Epithelial cell of esophagus (primary cell): ENCODE data around the gene ZBTB20.

Source experiments
- DNase-seq: peaks from one replicate; pipeline ENCODE4 v3.0.0; 2010; ENCODE audit warnings: low read depth
- H3K4me3 ChIP-seq: 2 replicates; pipeline ENCODE4 v1.5.1; 2011; ENCODE audit warnings: mild to moderate bottlenecking, low read length, control low read depth
- CTCF ChIP-seq: IDR thresholded peaks from 2 replicates; pipeline ENCODE4 v1.5.1; 2011; ENCODE audit warnings: low read depth, mild to moderate bottlenecking, low read length, control low read depth, inconsistent platforms; ENCODE audit not compliant: insufficient read depth; ENCODE audit errors: missing control alignments

The ZBTB20 gene

DNA sequence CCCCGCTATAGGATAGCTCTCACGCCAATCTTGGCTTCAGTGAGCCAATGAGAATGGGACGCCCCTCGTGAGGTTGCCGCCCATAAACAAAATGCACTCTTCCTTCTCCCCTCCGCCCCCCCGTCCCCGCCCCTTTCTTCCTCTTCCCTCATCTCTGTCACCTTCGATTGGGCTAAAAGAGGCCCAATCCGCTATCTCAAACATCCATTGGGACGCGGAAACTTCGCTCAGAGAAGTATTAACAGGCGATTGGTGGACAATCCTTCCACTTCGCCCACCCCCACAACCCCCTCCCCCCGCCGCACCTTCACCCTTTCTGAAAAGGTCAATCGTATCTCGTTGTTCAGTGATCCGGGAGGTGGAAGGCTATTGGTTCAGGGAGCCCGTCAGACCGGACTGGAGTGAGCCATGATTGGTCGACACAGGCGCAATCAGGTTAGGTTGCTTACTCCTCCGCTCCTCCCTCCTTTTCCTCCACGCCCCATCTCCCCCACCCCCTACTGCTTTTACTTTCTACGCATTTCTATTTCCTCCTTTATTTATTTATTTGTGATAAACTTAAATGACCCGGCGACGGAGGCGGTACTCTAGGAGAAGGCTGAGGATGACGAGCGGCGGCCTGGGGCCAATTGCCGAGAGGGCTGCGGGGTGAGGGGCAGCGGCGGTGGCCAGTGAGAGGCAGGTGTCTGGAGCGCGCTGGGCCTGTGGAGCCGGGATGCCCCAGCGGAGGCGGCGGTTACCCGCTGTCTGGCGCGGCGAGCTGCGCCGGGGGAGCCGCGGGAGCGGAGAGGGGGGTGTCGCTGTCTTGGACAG lies 447 bp upstream of the ZBTB20 start:
- peak overlapping the region; percentile 74 for H3K4me3 ChIP-seq
- peak; percentile 100 for DNase-seq
- no peak for TF ChIP-seq CTCF

- DNase-seq, result peak; percentile 84
Measured at GRCh38 chr3:115146032-115146417, 1.1 kb downstream of the ZBTB20 start.

GRCh38 chr3:115141033-115141757 lies 5.9 kb downstream of the ZBTB20 start:
- no peak for TF ChIP-seq CTCF
- H3K4me3 ChIP-seq, result no peak overlapping the region
- DNase-seq, result no peak

More at GRCh38 chr3:115146032-115146417, 1.1 kb downstream of the ZBTB20 start:
- peak overlapping the region; percentile 74 for H3K4me3 ChIP-seq
- TF ChIP-seq CTCF, result no peak

DNA sequence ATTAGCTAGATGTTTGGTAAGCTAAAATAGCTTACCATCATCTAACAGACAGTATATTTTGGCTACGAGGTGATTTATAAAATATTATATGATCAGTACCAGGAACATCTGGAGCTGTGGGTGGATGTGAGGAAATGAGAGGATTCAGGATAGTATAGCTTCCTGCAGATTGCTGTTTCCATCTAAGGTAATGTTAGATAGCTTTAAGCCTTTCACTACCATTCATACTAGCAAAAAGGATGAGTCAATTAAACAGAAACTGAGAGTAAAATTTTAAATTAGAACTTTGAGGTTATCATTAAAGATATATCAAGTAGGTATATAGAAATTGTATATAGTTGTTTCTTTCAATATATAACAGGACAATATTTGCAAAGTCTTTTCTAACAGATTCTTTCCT lies 8.0 kb downstream of the ZBTB20 start:
- no peak for DNase-seq
- H3K4me3 ChIP-seq, result no peak overlapping the region
- TF ChIP-seq CTCF, result no peak

- no peak overlapping the region for H3K4me3 ChIP-seq
- no peak for DNase-seq
- no peak for TF ChIP-seq CTCF
Measured at GRCh38 chr3:115134648-115135347, 12.3 kb downstream of the ZBTB20 start.

DNA sequence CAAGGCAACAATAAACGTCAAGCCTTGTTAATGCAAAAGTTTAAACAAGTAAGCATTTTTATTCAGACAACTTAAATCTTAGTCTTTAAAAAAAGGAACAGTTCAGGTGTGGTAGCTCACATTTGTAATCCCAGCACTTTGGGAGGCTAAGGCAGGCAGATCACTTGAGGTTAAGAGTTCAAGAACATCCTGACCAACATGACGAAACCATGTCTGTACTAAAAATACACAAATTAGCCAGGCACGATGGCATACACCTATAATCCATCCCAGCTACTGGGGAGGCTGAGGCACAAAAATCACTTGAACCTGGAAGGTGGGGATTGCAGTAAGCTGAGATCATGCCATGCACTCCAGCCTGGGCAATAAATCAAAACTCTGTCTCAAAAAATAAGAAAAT lies 19.9 kb downstream of the ZBTB20 start:
- DNase-seq, result no peak
- TF ChIP-seq CTCF, result no peak
- no peak overlapping the region for H3K4me3 ChIP-seq
